ENCODE results near the gene CHML.

The CHML gene

DNA sequence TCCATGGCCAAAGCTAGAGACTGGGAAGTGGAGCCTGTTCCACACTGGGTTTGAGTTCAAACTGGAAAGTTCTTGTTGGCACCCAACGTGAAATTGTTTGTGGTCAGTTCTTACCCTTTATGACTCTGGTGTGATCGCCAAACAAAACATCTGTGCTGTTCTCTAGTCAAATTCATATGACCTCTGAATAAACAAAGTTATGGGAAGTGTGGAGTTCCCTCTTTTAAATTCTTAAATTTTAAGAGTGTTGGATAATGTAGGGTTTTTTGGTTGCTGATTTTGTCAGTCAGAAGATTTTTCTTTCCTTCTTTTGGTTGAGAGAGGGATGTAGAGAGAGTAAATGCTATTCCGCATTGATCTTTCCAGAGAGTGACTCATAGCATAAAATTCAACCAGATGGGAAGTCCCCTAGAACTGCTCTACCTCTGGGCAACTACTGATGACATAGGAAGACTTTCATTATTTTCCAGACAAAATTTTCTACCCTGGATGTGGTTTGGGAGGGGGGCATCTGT is 36.4 kb downstream of the CHML start:
- DNase-seq (ENCODE audit: low read depth, low spot score) = no peak
- no peak overlapping the region for H3K4me3 ChIP-seq (ENCODE audit: low read length)

DNA sequence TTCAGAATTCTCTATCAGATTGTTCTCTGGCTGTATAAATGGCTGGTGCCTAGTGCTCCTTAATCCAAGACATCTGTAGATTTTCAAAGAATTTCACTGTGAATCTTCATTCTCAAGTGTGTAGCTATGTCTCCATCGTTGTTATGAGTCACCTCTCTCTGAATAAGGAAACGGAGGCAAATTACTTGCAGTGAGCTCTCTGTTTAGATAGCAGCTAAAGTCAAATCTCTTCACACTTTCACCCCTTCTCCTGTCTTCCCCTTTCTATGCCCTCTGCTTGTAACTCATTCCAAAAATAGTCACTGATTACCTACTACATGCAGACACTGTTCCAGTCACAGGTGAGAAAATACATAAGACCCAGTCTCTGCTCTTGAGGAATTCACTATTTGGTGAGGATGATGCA is 39.7 kb downstream of the CHML start:
- no peak overlapping the region for H3K4me3 ChIP-seq (ENCODE audit: low read length)
- no peak for DNase-seq (ENCODE audit: low read depth, low spot score)

DNA sequence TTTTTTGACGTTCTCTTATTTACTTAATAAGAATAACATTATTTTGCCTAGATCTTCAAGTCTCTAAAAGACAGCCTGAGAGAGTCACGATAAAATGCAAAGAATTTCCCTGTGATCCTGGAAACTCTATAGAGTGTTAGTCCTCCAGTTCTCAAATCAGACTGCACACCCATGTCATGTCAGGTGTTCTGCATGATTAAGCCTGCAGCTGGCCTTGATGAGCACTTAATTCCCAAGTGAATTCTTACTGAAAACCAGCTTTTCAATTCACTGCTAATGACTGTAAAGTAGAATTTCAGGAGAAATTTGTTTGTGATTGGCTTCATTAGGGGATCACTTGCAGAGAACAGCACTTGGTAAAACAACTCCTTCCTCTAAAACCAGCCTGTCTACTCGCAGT is 41.9 kb downstream of the CHML start:
- no peak for DNase-seq (ENCODE audit: low read depth, low spot score)
- H3K4me3 ChIP-seq (ENCODE audit: low read length) = no peak overlapping the region

DNA sequence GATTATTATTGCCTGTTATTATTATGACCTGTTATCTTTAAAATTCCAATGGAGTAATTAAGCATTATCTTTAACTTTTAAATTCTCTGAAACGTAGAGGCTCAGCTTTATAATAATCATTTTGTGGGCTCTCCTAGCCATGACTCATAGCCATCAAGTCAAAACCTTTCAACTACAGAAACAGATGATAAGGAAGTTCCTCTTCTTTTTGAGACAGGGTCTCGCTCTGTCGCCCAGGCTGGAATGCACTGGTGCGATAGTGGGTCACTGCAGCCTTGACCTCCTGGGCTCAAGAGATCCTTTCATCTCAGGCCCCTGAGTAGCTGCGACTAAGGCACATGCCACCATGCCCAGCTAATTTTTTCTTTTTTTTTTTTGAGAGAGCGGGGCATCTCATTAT is 43.5 kb downstream of the CHML start:
- no peak for DNase-seq (ENCODE audit: low read depth, low spot score)
- no peak overlapping the region for H3K4me3 ChIP-seq (ENCODE audit: low read length)

DNA sequence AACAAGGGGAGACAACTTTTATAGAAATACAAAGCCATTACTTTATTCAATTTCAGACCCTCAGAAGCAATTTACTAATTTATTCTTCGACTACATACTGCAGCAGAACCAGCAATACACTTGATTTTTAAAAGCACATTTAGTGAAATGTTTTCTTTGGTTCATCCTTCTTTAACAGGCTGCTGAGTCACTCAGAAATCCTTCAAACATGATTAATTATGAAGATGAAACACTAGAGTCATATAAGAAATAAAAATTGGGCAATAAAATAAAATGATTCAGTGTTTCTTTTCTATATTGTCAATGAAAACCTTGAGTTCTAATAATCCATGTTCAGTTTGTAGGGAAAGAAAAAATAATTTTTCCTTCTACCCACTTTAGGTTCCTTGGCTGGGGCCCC is 47.0 kb downstream of the CHML start:
- DNase-seq (ENCODE audit: low read depth, low spot score) = no peak
- H3K4me3 ChIP-seq (ENCODE audit: low read length) = no peak overlapping the region

DNA sequence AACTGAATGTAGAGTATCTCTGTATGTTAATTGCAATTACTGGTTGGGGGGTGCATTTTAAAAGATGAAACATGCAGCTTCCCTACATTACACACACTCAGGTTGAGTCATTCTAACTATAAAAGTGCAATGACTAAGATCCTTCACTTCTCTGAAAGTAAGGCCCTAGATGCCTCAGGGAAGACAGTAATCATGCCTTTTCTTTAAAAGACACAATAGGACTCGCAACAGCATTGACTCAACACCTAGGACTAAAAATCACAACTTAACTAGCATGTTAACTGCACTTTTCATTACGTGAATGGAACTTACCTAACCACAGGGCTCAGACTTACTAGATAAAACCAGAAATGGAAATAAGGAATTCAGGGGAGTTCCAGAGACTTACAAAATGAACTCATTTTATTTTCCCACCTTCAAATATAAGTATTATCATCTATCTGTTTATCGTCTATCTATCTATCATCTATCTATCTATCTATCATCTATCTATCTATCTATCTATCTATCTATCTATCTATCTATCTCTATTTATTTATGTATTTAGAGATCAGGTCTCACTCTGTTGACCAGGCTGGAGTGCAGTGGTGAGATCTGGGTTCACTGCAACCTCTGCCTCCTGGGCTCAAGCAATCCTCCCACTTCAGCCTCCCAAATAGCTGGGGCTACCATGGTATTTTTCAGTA is 47.8 kb downstream of the CHML start:
- DNase-seq (ENCODE audit: low read depth, low spot score) = no peak
- H3K4me3 ChIP-seq (ENCODE audit: low read length) = no peak overlapping the region

DNA sequence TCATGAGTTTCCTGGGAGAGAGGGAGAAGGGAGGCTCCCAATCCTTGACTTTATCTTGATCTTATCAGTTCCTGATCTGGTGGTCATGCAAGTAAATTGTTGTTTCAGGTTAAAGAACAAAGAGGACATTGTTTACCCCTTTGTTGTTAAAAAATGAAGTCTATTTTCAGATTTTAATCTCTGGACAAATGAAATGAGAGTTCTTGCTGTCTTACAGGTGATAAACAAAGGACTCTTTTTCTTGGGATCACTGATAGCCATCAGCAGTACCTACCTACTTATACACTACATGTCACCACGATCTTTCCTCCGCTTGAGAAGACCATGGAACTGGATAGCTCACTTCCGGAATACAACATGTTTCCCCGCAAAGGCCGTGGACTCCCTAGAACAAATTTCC is 48.4 kb downstream of the CHML start:
- H3K4me3 ChIP-seq (ENCODE audit: low read length) = no peak overlapping the region
- DNase-seq (ENCODE audit: low read depth, low spot score) = no peak

DNA sequence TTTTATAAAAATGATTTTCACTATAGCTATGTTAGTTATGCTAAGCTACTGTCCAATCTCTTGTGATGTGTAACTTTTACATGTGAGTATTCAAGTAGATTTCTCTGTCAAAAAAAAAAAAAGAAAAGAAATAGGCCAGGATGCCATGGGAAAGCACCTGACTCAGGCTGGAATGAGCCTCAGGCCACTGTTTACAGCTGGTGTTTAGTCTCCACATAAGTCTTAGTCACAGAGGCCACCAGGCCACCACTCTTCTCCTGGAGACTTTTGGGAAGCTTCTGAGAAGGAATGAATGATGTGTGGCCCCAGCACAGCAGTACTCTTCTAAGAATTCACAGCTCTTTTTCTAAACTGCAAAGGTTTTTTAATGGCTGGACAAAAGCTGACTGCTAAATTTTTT is 48.9 kb downstream of the CHML start:
- DNase-seq (ENCODE audit: low read depth, low spot score) = no peak
- no peak overlapping the region for H3K4me3 ChIP-seq (ENCODE audit: low read length)

DNA sequence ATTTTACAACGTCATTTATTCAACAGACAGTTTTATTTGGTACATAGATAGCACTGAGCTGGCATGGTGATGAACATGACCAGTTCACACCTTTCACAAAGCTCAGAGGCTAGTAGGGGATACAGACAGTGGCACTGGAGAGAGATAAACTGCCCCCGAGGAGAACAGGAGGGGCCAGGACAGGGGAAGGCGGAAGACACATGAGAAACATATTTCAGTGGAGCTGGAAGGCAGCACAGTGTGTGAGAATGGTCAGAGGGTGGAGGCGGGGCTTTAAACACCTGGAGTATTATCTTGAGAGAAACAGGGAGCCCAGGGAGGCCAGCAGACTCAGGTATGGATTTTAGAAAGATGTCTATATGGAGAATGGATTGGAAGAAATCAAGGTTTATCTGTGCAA is 49.5 kb downstream of the CHML start:
- no peak overlapping the region for H3K4me3 ChIP-seq (ENCODE audit: low read length)

More for the DNA sequence above, 49.5 kb downstream of the CHML start:
- no peak for DNase-seq (ENCODE audit: low read depth, low spot score)

Measured in Jurkat, Clone E6-1 (cell line).